ENCODE results near the gene RTP2.

DNA sequence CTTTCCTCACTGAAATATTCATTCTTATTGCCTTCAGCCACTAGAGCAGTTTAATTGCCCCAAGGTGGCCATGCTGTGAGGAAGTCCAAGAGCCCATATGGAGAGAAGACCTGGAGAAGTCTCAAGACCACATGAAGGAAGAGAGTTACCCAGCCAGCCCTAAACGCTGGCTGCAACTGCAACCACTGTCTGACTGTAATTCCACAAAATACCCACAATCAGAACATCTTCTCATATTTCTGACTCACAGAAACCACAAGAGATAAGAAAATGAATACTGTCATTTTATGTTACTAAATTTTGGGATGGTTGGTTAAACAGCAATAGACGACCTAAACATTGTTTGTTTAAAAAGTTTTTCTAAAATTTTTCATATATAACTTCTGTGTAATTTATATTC lies 17.5 kb downstream of the RTP2 start:
- TF ChIP-seq, protein P1, sequence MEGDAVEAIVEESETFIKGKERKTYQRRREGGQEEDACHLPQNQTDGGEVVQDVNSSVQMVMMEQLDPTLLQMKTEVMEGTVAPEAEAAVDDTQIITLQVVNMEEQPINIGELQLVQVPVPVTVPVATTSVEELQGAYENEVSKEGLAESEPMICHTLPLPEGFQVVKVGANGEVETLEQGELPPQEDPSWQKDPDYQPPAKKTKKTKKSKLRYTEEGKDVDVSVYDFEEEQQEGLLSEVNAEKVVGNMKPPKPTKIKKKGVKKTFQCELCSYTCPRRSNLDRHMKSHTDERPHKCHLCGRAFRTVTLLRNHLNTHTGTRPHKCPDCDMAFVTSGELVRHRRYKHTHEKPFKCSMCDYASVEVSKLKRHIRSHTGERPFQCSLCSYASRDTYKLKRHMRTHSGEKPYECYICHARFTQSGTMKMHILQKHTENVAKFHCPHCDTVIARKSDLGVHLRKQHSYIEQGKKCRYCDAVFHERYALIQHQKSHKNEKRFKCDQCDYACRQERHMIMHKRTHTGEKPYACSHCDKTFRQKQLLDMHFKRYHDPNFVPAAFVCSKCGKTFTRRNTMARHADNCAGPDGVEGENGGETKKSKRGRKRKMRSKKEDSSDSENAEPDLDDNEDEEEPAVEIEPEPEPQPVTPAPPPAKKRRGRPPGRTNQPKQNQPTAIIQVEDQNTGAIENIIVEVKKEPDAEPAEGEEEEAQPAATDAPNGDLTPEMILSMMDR (IDR thresholded peaks at IDR 0.05 in 2 of 3, conservative IDR thresholded peaks at IDR 0.05 in 1 of 3; ENCODE audit: borderline replicate concordance in 1 of 3, insufficient read depth in 1 of 3, low read depth in 2 of 3, low read length in 2 of 3) = no peak
- TF ChIP-seq CEBPB (IDR thresholded peaks at IDR 0.05; ENCODE audit: low read depth) (no peak), POLR2A (IDR thresholded peaks at IDR 0.05; ENCODE audit: borderline replicate concordance, extremely low read depth, insufficient read depth, insufficient read length) (no peak), MAX (IDR thresholded peaks at IDR 0.05) (no peak), EGR1 (IDR thresholded peaks at IDR 0.05; ENCODE audit: low read depth) (no peak), TCF7L2 (IDR thresholded peaks at IDR 0.05; ENCODE audit: borderline replicate concordance, extremely low read depth, insufficient read depth, insufficient read length) (no peak), SIN3A (IDR thresholded peaks at IDR 0.05; ENCODE audit: low read depth) (no peak), RAD21 (IDR thresholded peaks at IDR 0.05; ENCODE audit: low read depth) (no peak), ELF1 (IDR thresholded peaks at IDR 0.05; ENCODE audit: borderline replicate concordance, low read depth) (no peak), POLR2AphosphoS5 (IDR thresholded peaks at IDR 0.05; ENCODE audit: low read depth, low read length) (no peak), CBX3 (IDR thresholded peaks at IDR 0.05; ENCODE audit: low read depth) (no peak)
- TF ChIP-seq, protein P2, sequence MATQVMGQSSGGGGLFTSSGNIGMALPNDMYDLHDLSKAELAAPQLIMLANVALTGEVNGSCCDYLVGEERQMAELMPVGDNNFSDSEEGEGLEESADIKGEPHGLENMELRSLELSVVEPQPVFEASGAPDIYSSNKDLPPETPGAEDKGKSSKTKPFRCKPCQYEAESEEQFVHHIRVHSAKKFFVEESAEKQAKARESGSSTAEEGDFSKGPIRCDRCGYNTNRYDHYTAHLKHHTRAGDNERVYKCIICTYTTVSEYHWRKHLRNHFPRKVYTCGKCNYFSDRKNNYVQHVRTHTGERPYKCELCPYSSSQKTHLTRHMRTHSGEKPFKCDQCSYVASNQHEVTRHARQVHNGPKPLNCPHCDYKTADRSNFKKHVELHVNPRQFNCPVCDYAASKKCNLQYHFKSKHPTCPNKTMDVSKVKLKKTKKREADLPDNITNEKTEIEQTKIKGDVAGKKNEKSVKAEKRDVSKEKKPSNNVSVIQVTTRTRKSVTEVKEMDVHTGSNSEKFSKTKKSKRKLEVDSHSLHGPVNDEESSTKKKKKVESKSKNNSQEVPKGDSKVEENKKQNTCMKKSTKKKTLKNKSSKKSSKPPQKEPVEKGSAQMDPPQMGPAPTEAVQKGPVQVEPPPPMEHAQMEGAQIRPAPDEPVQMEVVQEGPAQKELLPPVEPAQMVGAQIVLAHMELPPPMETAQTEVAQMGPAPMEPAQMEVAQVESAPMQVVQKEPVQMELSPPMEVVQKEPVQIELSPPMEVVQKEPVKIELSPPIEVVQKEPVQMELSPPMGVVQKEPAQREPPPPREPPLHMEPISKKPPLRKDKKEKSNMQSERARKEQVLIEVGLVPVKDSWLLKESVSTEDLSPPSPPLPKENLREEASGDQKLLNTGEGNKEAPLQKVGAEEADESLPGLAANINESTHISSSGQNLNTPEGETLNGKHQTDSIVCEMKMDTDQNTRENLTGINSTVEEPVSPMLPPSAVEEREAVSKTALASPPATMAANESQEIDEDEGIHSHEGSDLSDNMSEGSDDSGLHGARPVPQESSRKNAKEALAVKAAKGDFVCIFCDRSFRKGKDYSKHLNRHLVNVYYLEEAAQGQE (IDR thresholded peaks at IDR 0.05; ENCODE audit: low read depth) = no peak
